NCI-H2081 (cell line): ENCODE data around the gene KIAA1328.

Experiments used
- DNase-seq, 2 experiments: peaks; one replicate each; lab custom pipeline; 2025; lab: John Stamatoyannopoulos, UW

KIAA1328 gene

GRCh38 chr18:36950960-36951359 lies 122.0 kb downstream of the KIAA1328 start:
- no peak for DNase-seq

GRCh38 chr18:36953047-36953446 lies 124.1 kb downstream of the KIAA1328 start:
- DNase-seq = no peak

GRCh38 chr18:36960038-36960437 lies 131.1 kb downstream of the KIAA1328 start:
- DNase-seq = no peak

GRCh38 chr18:36963464-36963863 lies 134.5 kb downstream of the KIAA1328 start:
- no peak for DNase-seq

GRCh38 chr18:36974686-36975085 lies 145.8 kb downstream of the KIAA1328 start:
- DNase-seq = no peak

- no peak for DNase-seq
Measured at GRCh38 chr18:36977121-36977520, 148.2 kb downstream of the KIAA1328 start.

- no peak for DNase-seq
Measured at GRCh38 chr18:36993068-36993467, 164.1 kb downstream of the KIAA1328 start.

GRCh38 chr18:37006742-37007141 lies 177.8 kb downstream of the KIAA1328 start:
- DNase-seq = no peak

- no peak for DNase-seq
Measured at GRCh38 chr18:37012452-37012851, 183.5 kb downstream of the KIAA1328 start.

- peak; percentile 16 to 49 for DNase-seq
Measured at GRCh38 chr18:37019157-37019827, 190.4 kb downstream of the KIAA1328 start.

GRCh38 chr18:37033419-37033818 lies 204.5 kb downstream of the KIAA1328 start:
- DNase-seq = no peak

- DNase-seq = no peak
Measured at GRCh38 chr18:37042381-37042780, 213.5 kb downstream of the KIAA1328 start.

GRCh38 chr18:37055137-37055802 lies 226.3 kb downstream of the KIAA1328 start:
- no peak for DNase-seq

- DNase-seq = no peak
Measured at GRCh38 chr18:37064187-37064586, 235.3 kb downstream of the KIAA1328 start.

- no peak for DNase-seq
Measured at GRCh38 chr18:37065254-37065653, 236.3 kb downstream of the KIAA1328 start.

- no peak for DNase-seq
Measured at GRCh38 chr18:37084912-37085311, 256.0 kb downstream of the KIAA1328 start.

- DNase-seq = no peak
Measured at GRCh38 chr18:37085362-37085761, 256.4 kb downstream of the KIAA1328 start.

GRCh38 chr18:37107748-37108522 lies 279.0 kb downstream of the KIAA1328 start:
- peak; percentile 6 to 63 for DNase-seq

GRCh38 chr18:37122877-37123276 lies 293.9 kb downstream of the KIAA1328 start:
- DNase-seq = no peak

GRCh38 chr18:37124516-37124915 lies 295.6 kb downstream of the KIAA1328 start:
- DNase-seq = no peak

GRCh38 chr18:37135177-37135576 lies 306.2 kb downstream of the KIAA1328 start:
- no peak for DNase-seq

GRCh38 chr18:37138456-37138855 lies 309.5 kb downstream of the KIAA1328 start:
- DNase-seq = no peak

- no peak for DNase-seq
Measured at GRCh38 chr18:37139876-37140275, 310.9 kb downstream of the KIAA1328 start.
